H1 (cell line): ENCODE results near the gene RNF13. TPM values are rescaled to one million over a fixed set of nuclear protein-coding genes. Genes with fewer than 3 reads are reported as not detected.

ENCODE experiments used
- CTCF ChIA-PET: fragments of 300-600 bp; sonication (Branson Sonifier 250); formaldehyde crosslinking; loops from one replicate; lab custom pipeline; 2021; ENCODE audit not compliant: partially characterized antibody; lab: Charles Lee
- POLR2A ChIA-PET: fragments of 300-600 bp; sonication (Branson Sonifier 250); formaldehyde crosslinking; loops from one replicate; lab custom pipeline; 2021; ENCODE audit warnings: inconsistent platforms; ENCODE audit not compliant: partially characterized antibody; lab: Charles Lee
- DNase-seq, 2 experiments: peaks; one replicate each; pipeline versions ENCODE4 v3.0.0 to v3.0.0-alpha.2; 2010 to 2022; ENCODE audit warnings: low spot score in 2 of 2, low read depth in 1 of 2, mixed read lengths in 1 of 2
- FAIRE-seq: peaks from 2 replicates; lab custom pipeline; 2011; peaks lifted over from hg19 to GRCh38; lab: Jason Lieb, UNC
- H2AFZ ChIP-seq: 2 replicates; pipeline ENCODE4 v1.8.1; 2012; ENCODE audit warnings: low read length, inconsistent platforms
- H2AK5ac ChIP-seq: 2 replicates; pipeline ENCODE4 v1.6.1; 2013; ENCODE audit warnings: low read depth, low read length
- H2BK120ac ChIP-seq: replicated peaks from 2 replicates; pipeline ENCODE3; 2013; ENCODE audit warnings: low read depth, low read length, inconsistent platforms
- H2BK12ac ChIP-seq: 2 replicates; pipeline ENCODE4 v1.6.1; 2013; ENCODE audit warnings: low read depth, low read length
- H2BK15ac ChIP-seq: 2 replicates; pipeline ENCODE4 v1.6.1; 2013; ENCODE audit warnings: low read length
- H2BK20ac ChIP-seq: 2 replicates; pipeline ENCODE4 v1.6.1; 2013; ENCODE audit warnings: low read length
- H2BK5ac ChIP-seq: 2 replicates; pipeline ENCODE4 v1.6.1; 2013; ENCODE audit warnings: low read depth, low read length
- H3K14ac ChIP-seq: 2 replicates; pipeline ENCODE4 v1.6.1; 2013; ENCODE audit warnings: inconsistent platforms; ENCODE audit not compliant: insufficient read length
- H3K18ac ChIP-seq: 2 replicates; pipeline ENCODE4 v1.6.1; 2013; ENCODE audit warnings: low read length; ENCODE audit errors: extremely low read depth
- H3K23ac ChIP-seq: 2 replicates; pipeline ENCODE4 v1.6.1; 2013; ENCODE audit warnings: inconsistent platforms; ENCODE audit not compliant: insufficient read length
- H3K23me2 ChIP-seq: 2 replicates; pipeline ENCODE4 v1.6.1; 2013; ENCODE audit warnings: low read depth, low read length
- H3K27ac ChIP-seq: 2 replicates; pipeline ENCODE4 v1.6.1; 2011; ENCODE audit warnings: low read depth, low read length, inconsistent platforms
- H3K27me3 ChIP-seq, 4 experiments: replicated peaks in 1 of 4; 1 replicate in 1 of 4; 2 replicates in 3 of 4; pipeline versions ENCODE4 v1.6.1 to v1.8.1; 2011 to 2013; ENCODE audit warnings: low read length in 3 of 4, mild to moderate bottlenecking in 3 of 4, inconsistent platforms in 2 of 4, mixed read lengths in 2 of 4, moderate library complexity in 1 of 4; ENCODE audit not compliant: control insufficient read depth in 3 of 4, insufficient read depth in 3 of 4; ENCODE audit errors: extremely low read depth in 1 of 4
- H3K36me3 ChIP-seq, 4 experiments: 2 replicates each; pipeline versions ENCODE4 v1.6.1 to v1.8.1; 2011 to 2013; ENCODE audit warnings: mild to moderate bottlenecking in 4 of 4, low read length in 3 of 4, moderate library complexity in 2 of 4, control low read depth in 1 of 4, inconsistent platforms in 1 of 4; ENCODE audit not compliant: insufficient read depth in 4 of 4, control insufficient read depth in 2 of 4
- H3K4ac ChIP-seq: replicated peaks from 2 replicates; pipeline ENCODE3; 2013; ENCODE audit warnings: low read length, low read depth, mixed read lengths, inconsistent platforms; ENCODE audit not compliant: insufficient read length
- H3K4me1 ChIP-seq, 4 experiments: replicated peaks in 1 of 4; 1 replicate in 1 of 4; 2 replicates in 3 of 4; pipeline versions ENCODE4 v1.6.1 to v1.8.1; 2011 to 2013; ENCODE audit warnings: low read length in 3 of 4, inconsistent platforms in 2 of 4, mixed read lengths in 1 of 4; ENCODE audit not compliant: insufficient read depth in 4 of 4, control insufficient read depth in 3 of 4
- H3K4me2 ChIP-seq, 2 experiments: 2 replicates each; pipeline versions ENCODE4 v1.6.1 to v1.8.1; 2011 to 2013; ENCODE audit warnings: low read depth in 2 of 2, low read length in 2 of 2, control low read depth in 1 of 2, inconsistent platforms in 1 of 2, mild to moderate bottlenecking in 1 of 2; ENCODE audit not compliant: insufficient read depth in 1 of 2
- H3K4me3 ChIP-seq, 4 experiments: fragments of 200-600, 300-600 bp in 1 of 4; sonication (generic), shearing (Covaris generic), sonication (Bioruptor Twin) in 1 of 4; 2 replicates each; pipeline versions ENCODE4 v1.5.1 to v1.8.1; 2011 to 2016; ENCODE audit warnings: low read length in 4 of 4, low read depth in 3 of 4, control low read depth in 2 of 4, inconsistent platforms in 2 of 4, mild to moderate bottlenecking in 2 of 4, mixed read lengths in 1 of 4, moderate library complexity in 1 of 4; ENCODE audit not compliant: insufficient read depth in 2 of 4; ENCODE audit errors: extremely low read depth in 1 of 4
- H3K56ac ChIP-seq: replicated peaks from 2 replicates; pipeline ENCODE3; 2013; ENCODE audit warnings: low read depth, mild to moderate bottlenecking, mixed read lengths, low read length, inconsistent platforms; ENCODE audit not compliant: insufficient read length
- H3K79me1 ChIP-seq: 2 replicates; pipeline ENCODE4 v1.6.1; 2013; ENCODE audit warnings: low read depth, low read length, control low read depth
- H3K79me2 ChIP-seq, 2 experiments: 2 replicates each; pipeline versions ENCODE4 v1.6.1 to v1.8.1; 2012 to 2013; ENCODE audit warnings: low read length in 2 of 2, mild to moderate bottlenecking in 2 of 2, inconsistent platforms in 1 of 2; ENCODE audit not compliant: insufficient read depth in 2 of 2, control insufficient read depth in 1 of 2
- H3K9ac ChIP-seq, 4 experiments: replicated peaks in 1 of 4; 1 replicate in 1 of 4; 2 replicates in 3 of 4; pipeline versions ENCODE4 v1.6.1 to v1.8.1; 2011 to 2013; ENCODE audit warnings: low read depth in 3 of 4, low read length in 3 of 4, control low read depth in 2 of 4, mild to moderate bottlenecking in 2 of 4, moderate library complexity in 2 of 4, inconsistent platforms in 1 of 4; ENCODE audit errors: extremely low read depth in 1 of 4
- H3K9me3 ChIP-seq, 2 experiments: 2 replicates each; pipeline versions ENCODE4 v1.6.1 to v1.8.1; 2012 to 2013; ENCODE audit warnings: mild to moderate bottlenecking in 2 of 2, moderate library complexity in 2 of 2, control low read depth in 1 of 2, inconsistent platforms in 1 of 2, low read depth in 1 of 2, low read length in 1 of 2, mixed read lengths in 1 of 2; ENCODE audit not compliant: insufficient read depth in 2 of 2
- H4K20me1 ChIP-seq, 2 experiments: replicated peaks in 1 of 2; 2 replicates each; pipeline versions ENCODE3 to v1.8.1; 2011 to 2013; ENCODE audit warnings: inconsistent platforms in 2 of 2, low read length in 2 of 2, mild to moderate bottlenecking in 1 of 2; ENCODE audit not compliant: insufficient read depth in 2 of 2, control insufficient read depth in 1 of 2
- H4K5ac ChIP-seq: 2 replicates; pipeline ENCODE4 v1.6.1; 2013; ENCODE audit warnings: low read length, low read depth, mixed read lengths, inconsistent platforms; ENCODE audit not compliant: insufficient read length
- H4K8ac ChIP-seq: 2 replicates; pipeline ENCODE4 v1.8.0; 2013; ENCODE audit warnings: mild to moderate bottlenecking, moderate library complexity, low read length, inconsistent platforms; ENCODE audit not compliant: insufficient read depth; ENCODE audit errors: extremely low read depth
- H4K91ac ChIP-seq: replicated peaks from 2 replicates; pipeline ENCODE3; 2013; ENCODE audit warnings: low read length, mixed read lengths, inconsistent platforms; ENCODE audit not compliant: insufficient read length
- CHD2 ChIP-seq: IDR thresholded peaks from 2 replicates; pipeline ENCODE4 v1.6.1; 2012; ENCODE audit warnings: low read length, improper control_type of control experiment
- KDM4A ChIP-seq: IDR thresholded peaks from one replicate; pipeline ENCODE4 v1.7.1; 2012; ENCODE audit warnings: low read depth, mild to moderate bottlenecking, moderate library complexity, low read length, inconsistent platforms; ENCODE audit not compliant: severe bottlenecking
- SAP30 ChIP-seq: fragments of 300-600 bp; sonication (generic); IDR thresholded peaks from 2 replicates; pipeline ENCODE4 v1.7.1; 2012; ENCODE audit warnings: low read length, moderate library complexity, mild to moderate bottlenecking, inconsistent platforms; ENCODE audit not compliant: insufficient read depth, insufficient replicate concordance
- SIX5 ChIP-seq: IDR thresholded peaks from 2 replicates; pipeline ENCODE4 v1.6.1; 2011; ENCODE audit warnings: mild to moderate bottlenecking, low read depth, low read length
- SP1 ChIP-seq: IDR thresholded peaks from 2 replicates; pipeline ENCODE4 v1.6.1; 2011; ENCODE audit warnings: low read depth, low read length
- WGBS, 2 experiments: shearing (Covaris generic) in 1 of 2; methylation state at CpG; one replicate each; pipeline versions ENCODE4 v1.1.6 to v1.1.7; 2013 to 2015; ENCODE audit warnings: low lambda C conversion rate in 2 of 2, mixed read lengths in 2 of 2, inconsistent platforms in 1 of 2, low coverage in 1 of 2, missing lambda C conversion rate in 1 of 2; ENCODE audit not compliant: insufficient replicate concordance in 2 of 2, insufficient coverage in 1 of 2, insufficient read length in 1 of 2; ENCODE audit errors: extremely low coverage in 1 of 2, missing lambda C conversion rate in 1 of 2; 5-methylcytosine and 5-hydroxymethylcytosine counted together
- polyA plus RNA-seq, 7 experiments: library from polyadenylated mRNA; depleted of rRNA in 3 of 7; stranded (reverse) in 5 of 7; unstranded in 2 of 7; fragments of >200 nt in 5 of 7; fragments of 200-250 nt in 2 of 7; gene quantifications; 1 replicate in 5 of 7; 2 replicates in 1 of 7; 4 replicates in 1 of 7; pipeline versions ENCODE4 v1.2.1 to v1.2.3, GENCODE V29; 2011 to 2013; ENCODE audit warnings: missing spikeins in 2 of 7, mixed read lengths in 2 of 7
- total RNA-seq: library from RNA; stranded (reverse); fragmentation: NEBNext Ultra II Directional; extraction: Animal tissue kit (Norgen Biotek cat#: 25700); gene quantifications from 2 replicates; pipeline ENCODE4 v1.2.1, GENCODE V29; 2021

The RNF13 gene
- total and polyA plus RNA-seq, 2 of the 8 experiments (the other 6 are each of a cell fraction or from before 2014, with no cell fraction given), result 19.4 to 35.4 TPM

- Histone ChIP-seq H3K23ac (no peak overlapping the region), H3K36me3 (no peaks in the 10 kb centered on the region), H3K79me2 (no peaks in the 10 kb centered on the region), H3K14ac (no peak overlapping the region), H2BK12ac (no peak overlapping the region), H4K5ac (no peak overlapping the region), H3K9me3 (no peaks in the 10 kb centered on the region), H2AK5ac (no peak overlapping the region), H2BK5ac (no peak overlapping the region), H2BK20ac (no peak overlapping the region), H3K4me3 (no peak overlapping the region), H4K91ac (no peak overlapping the region), H3K27ac (no peak overlapping the region), H3K4me2 (no peak overlapping the region), H4K8ac (no peak overlapping the region), H2BK15ac (no peak overlapping the region), H4K20me1 (no peaks in the 10 kb centered on the region), H2BK120ac (no peak overlapping the region), H3K56ac (no peak overlapping the region), H2AFZ (no peak overlapping the region), H3K9ac (no peak overlapping the region), H3K79me1 (no peaks in the 10 kb centered on the region), H3K4ac (no peak overlapping the region), H3K23me2 (no peaks in the 10 kb centered on the region), H3K27me3 (no peaks in the 10 kb centered on the region; a peak in 1 of 7 replicates), H3K4me1 (no peaks in the 10 kb centered on the region), H3K18ac (no peak overlapping the region)
- DNase-seq, result no peak
- POLR2A ChIA-PET, result interaction anchor here (1.9 kb wide), 1 partner anchor 9 kb away, joined by 6 read pairs; no protein-coding TSS in a partner anchor
- 89% methylated on average over 1 of the region's 1 CpG; no CpG with 5 or more reads in 1 of the 2 experiments for WGBS, 2 experiments
- CTCF ChIA-PET, result interaction anchor here (0.6 to 11.0 kb wide), 10 partner anchors 10 to 281 kb away, joined by 3 to 103 read pairs (median 4); partner anchors contain the start of gene COMMD2
- FAIRE-seq, result no peak
- no peak for TF ChIP-seq KDM4A
- TF ChIP-seq SIX5, result no peak
- TF ChIP-seq SAP30, result no peak
- TF ChIP-seq CHD2, result no peak
- no peak for TF ChIP-seq SP1
- TF ChIP-seq, all 59 proteins: peak for 0
Observed at GRCh38 chr3:149776170-149776569, 36.8 kb upstream of the RNF13 start.
